ENCODE results near the gene TAF1C.

The TAF1C gene

DNA sequence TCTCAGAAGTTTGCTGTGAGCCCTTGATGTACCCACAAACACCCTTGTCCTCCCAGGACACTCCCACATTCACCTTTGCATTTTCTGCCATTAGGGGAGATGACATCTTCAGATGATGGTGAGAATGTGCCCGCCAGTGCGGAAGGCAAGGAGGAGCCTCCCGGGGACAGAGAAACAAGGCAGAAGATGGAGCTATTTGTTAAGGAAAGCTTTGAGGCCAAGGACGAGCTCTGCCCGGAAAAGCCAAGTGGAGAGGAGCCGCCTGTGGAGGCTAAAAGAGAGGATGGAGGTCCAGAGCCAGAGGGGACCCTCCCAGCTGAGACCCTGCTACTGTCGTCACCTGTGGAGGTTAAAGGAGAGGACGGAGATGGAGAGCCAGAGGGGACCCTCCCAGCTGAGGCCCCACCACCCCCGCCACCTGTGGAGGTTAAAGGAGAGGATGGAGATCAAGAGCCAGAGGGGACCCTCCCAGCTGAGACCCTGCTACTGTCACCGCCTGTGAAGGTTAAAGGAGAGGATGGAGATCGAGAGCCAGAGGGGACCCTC, 17.0 kb downstream of the TAF1C start:
- Histone ChIP-seq H3K9me3 (ENCODE audit: control insufficient read depth, insufficient read depth, low read depth, low read length) (no peaks in the 10 kb centered on the region), H3K27ac (ENCODE audit: extremely low read depth, low read depth, low read length) (no peak overlapping the region), H3K4me3 (ENCODE audit: low read depth, low read length) (no peak overlapping the region), H3K4me1 (ENCODE audit: control insufficient read depth, insufficient read depth, low read length) (no peaks in the 10 kb centered on the region), H3K36me3 (ENCODE audit: control insufficient read depth in 2 of 2, insufficient read depth in 1 of 2, low read length in 2 of 2) (no peaks in the 10 kb centered on the region)
- ChIA-PET POLR2A (interaction anchor here (0.6 kb wide), 1 partner anchor 867 kb away, joined by 3 read pairs; no protein-coding TSS in a partner anchor), CTCF (interaction anchor here (0.7 to 2.3 kb wide), 7 partner anchors 8 to 214 kb away, joined by 3 to 8 read pairs (median 3); partner anchors contain the start of gene TAF1C)
- TF ChIP-seq ZNF623 (tag by site-specific recombination; IDR thresholded peaks at IDR 0.05) (no peak), ZNF837 (tag by site-specific recombination; IDR thresholded peaks at IDR 0.05) (no peak), EGR2 (tag by site-specific recombination; IDR thresholded peaks at IDR 0.05; ENCODE audit: low read depth) (no peak)

- Histone ChIP-seq H3K27ac (ENCODE audit: extremely low read depth, low read depth, low read length) (no peak overlapping the region), H3K4me3 (ENCODE audit: low read depth, low read length) (no peak overlapping the region), H3K4me1 (ENCODE audit: control insufficient read depth, insufficient read depth, low read length) (no peaks in the 10 kb centered on the region), H3K36me3 (ENCODE audit: control insufficient read depth in 2 of 2, insufficient read depth in 1 of 2, low read length in 2 of 2) (no peaks in the 10 kb centered on the region), H3K9me3 (ENCODE audit: control insufficient read depth, insufficient read depth, low read depth, low read length) (no peaks in the 10 kb centered on the region)
- POLR2A ChIA-PET = no interaction called here
- TF ChIP-seq, protein P1, sequence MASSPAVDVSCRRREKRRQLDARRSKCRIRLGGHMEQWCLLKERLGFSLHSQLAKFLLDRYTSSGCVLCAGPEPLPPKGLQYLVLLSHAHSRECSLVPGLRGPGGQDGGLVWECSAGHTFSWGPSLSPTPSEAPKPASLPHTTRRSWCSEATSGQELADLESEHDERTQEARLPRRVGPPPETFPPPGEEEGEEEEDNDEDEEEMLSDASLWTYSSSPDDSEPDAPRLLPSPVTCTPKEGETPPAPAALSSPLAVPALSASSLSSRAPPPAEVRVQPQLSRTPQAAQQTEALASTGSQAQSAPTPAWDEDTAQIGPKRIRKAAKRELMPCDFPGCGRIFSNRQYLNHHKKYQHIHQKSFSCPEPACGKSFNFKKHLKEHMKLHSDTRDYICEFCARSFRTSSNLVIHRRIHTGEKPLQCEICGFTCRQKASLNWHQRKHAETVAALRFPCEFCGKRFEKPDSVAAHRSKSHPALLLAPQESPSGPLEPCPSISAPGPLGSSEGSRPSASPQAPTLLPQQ (tag by site-specific recombination; IDR thresholded peaks at IDR 0.05) = no peak
- TF ChIP-seq BCL11A (tag by site-specific recombination; IDR thresholded peaks at IDR 0.05; ENCODE audit: low read depth) = no peak
- TF ChIP-seq ZNF654 (tag by site-specific recombination; IDR thresholded peaks at IDR 0.05; ENCODE audit: low read depth) = no peak
- TF ChIP-seq ZNF555 (tag by site-specific recombination; conservative IDR thresholded peaks at IDR 0.05) = no peak
- no peak for TF ChIP-seq ZNF354C (tag by site-specific recombination; IDR thresholded peaks at IDR 0.05; ENCODE audit: borderline replicate concordance, low read depth)
- TF ChIP-seq, protein P2, sequence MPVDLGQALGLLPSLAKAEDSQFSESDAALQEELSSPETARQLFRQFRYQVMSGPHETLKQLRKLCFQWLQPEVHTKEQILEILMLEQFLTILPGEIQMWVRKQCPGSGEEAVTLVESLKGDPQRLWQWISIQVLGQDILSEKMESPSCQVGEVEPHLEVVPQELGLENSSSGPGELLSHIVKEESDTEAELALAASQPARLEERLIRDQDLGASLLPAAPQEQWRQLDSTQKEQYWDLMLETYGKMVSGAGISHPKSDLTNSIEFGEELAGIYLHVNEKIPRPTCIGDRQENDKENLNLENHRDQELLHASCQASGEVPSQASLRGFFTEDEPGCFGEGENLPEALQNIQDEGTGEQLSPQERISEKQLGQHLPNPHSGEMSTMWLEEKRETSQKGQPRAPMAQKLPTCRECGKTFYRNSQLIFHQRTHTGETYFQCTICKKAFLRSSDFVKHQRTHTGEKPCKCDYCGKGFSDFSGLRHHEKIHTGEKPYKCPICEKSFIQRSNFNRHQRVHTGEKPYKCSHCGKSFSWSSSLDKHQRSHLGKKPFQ (tag by site-specific recombination; IDR thresholded peaks at IDR 0.05) = no peak
- TF ChIP-seq, protein P3, sequence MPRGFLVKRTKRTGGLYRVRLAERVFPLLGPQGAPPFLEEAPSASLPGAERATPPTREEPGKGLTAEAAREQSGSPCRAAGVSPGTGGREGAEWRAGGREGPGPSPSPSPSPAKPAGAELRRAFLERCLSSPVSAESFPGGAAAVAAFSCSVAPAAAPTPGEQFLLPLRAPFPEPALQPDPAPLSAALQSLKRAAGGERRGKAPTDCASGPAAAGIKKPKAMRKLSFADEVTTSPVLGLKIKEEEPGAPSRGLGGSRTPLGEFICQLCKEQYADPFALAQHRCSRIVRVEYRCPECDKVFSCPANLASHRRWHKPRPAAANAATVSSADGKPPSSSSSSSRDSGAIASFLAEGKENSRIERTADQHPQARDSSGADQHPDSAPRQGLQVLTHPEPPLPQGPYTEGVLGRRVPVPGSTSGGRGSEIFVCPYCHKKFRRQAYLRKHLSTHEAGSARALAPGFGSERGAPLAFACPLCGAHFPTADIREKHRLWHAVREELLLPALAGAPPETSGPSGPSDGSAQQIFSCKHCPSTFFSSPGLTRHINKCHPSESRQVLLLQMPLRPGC (tag by site-specific recombination; IDR thresholded peaks at IDR 0.05) = no peak
- TF ChIP-seq ZNF670 (tag by site-specific recombination; IDR thresholded peaks at IDR 0.05; ENCODE audit: low read depth) = no peak
- no peak for TF ChIP-seq ZNF768 (tag by site-specific recombination; IDR thresholded peaks at IDR 0.05)
- no peak for TF ChIP-seq ZNF404 (tag by site-specific recombination; IDR thresholded peaks at IDR 0.05)
- TF ChIP-seq SP2 (tag by site-specific recombination; IDR thresholded peaks at IDR 0.05) = no peak
- TF ChIP-seq ZNF202 (tag by site-specific recombination; IDR thresholded peaks at IDR 0.05; ENCODE audit: borderline replicate concordance) = no peak
- no peak for TF ChIP-seq ZNF184 (tag by site-specific recombination; IDR thresholded peaks at IDR 0.05)
- no peak for TF ChIP-seq MEIS1 (CRISPR knock-in tag; IDR thresholded peaks at IDR 0.05; ENCODE audit: borderline replicate concordance)
- no peak for TF ChIP-seq ZNF701 (tag by site-specific recombination; IDR thresholded peaks at IDR 0.05)
- no peak for TF ChIP-seq ZNF341 (tag by site-specific recombination; IDR thresholded peaks at IDR 0.05; ENCODE audit: low read depth)
- no peak for TF ChIP-seq ZNF544 (tag by site-specific recombination; IDR thresholded peaks at IDR 0.05)
- no peak for TF ChIP-seq EGR2 (tag by site-specific recombination; IDR thresholded peaks at IDR 0.05; ENCODE audit: low read depth)
- CTCF ChIA-PET = interaction anchor here (0.6 to 2.6 kb wide), 7 partner anchors 9 to 104 kb away, joined by 3 to 8 read pairs (median 4); partner anchors contain the start of genes MBTPS1 and TAF1C
Measured at GRCh38 chr16:84166796-84167695, 19.8 kb downstream of the TAF1C start.
